EH (cell line): ENCODE measurements around the gene RIC8B.

ENCODE experiments used
- DNase-seq: peaks from one replicate; pipeline ENCODE4 v3.0.0-alpha.2; 2015; ENCODE audit warnings: low read depth

Gene RIC8B

GRCh38 chr12:106758349-106759110 is 16.0 kb upstream of the RIC8B start:
- DNase-seq = no peak

GRCh38 chr12:106759526-106760183 is 14.8 kb upstream of the RIC8B start:
- no peak for DNase-seq

- DNase-seq = peak; percentile 34
These were observed 14.3 kb upstream of the RIC8B start for GRCh38 chr12:106760184-106760531.

GRCh38 chr12:106764220-106764619 is 10.3 kb upstream of the RIC8B start:
- DNase-seq = no peak

- no peak for DNase-seq
These were observed 9.7 kb upstream of the RIC8B start for GRCh38 chr12:106764738-106765137.

GRCh38 chr12:106766393-106766826 is 8.1 kb upstream of the RIC8B start:
- DNase-seq = peak; percentile 19

- no peak for DNase-seq
These were observed 7.3 kb upstream of the RIC8B start for GRCh38 chr12:106767206-106767605.

GRCh38 chr12:106767954-106768822 is 6.3 kb upstream of the RIC8B start:
- peak; percentile 74 for DNase-seq

- peak; percentile 49 for DNase-seq
These were observed 5.4 kb upstream of the RIC8B start for GRCh38 chr12:106769078-106769477.

- peak; percentile 23 for DNase-seq
These were observed 4.9 kb upstream of the RIC8B start for GRCh38 chr12:106769546-106769945.

GRCh38 chr12:106771425-106771824 is 3.1 kb upstream of the RIC8B start:
- DNase-seq = no peak

- DNase-seq = no peak
These were observed 1.0 kb upstream of the RIC8B start for GRCh38 chr12:106773286-106774004.

- no peak for DNase-seq
These were observed 484 bp downstream of the RIC8B start for GRCh38 chr12:106774808-106775524.

- DNase-seq = no peak
These were observed 2.4 kb downstream of the RIC8B start for GRCh38 chr12:106776897-106777296.

- peak; percentile 57 for DNase-seq
These were observed 5.6 kb downstream of the RIC8B start for GRCh38 chr12:106780010-106780631.

GRCh38 chr12:106782619-106783018 is 8.1 kb downstream of the RIC8B start:
- DNase-seq = no peak

GRCh38 chr12:106783515-106783914 is 9.0 kb downstream of the RIC8B start:
- DNase-seq = no peak

GRCh38 chr12:106790020-106790419 is 15.5 kb downstream of the RIC8B start:
- DNase-seq = no peak

- no peak for DNase-seq
These were observed 17.0 kb downstream of the RIC8B start for GRCh38 chr12:106791531-106791930.

- no peak for DNase-seq
These were observed 19.9 kb downstream of the RIC8B start for GRCh38 chr12:106794369-106794768.

GRCh38 chr12:106801167-106801708 is 26.8 kb downstream of the RIC8B start:
- DNase-seq = no peak
